Measurements from ENCODE around the gene CDRT4. TPM values are rescaled to one million over a fixed set of nuclear protein-coding genes. Genes with fewer than 3 reads are reported as not detected.

The CDRT4 gene
- polyA plus RNA-seq, 1 of the 3 experiments (the other 2 are of a cell fraction) = 4.6 TPM

DNA sequence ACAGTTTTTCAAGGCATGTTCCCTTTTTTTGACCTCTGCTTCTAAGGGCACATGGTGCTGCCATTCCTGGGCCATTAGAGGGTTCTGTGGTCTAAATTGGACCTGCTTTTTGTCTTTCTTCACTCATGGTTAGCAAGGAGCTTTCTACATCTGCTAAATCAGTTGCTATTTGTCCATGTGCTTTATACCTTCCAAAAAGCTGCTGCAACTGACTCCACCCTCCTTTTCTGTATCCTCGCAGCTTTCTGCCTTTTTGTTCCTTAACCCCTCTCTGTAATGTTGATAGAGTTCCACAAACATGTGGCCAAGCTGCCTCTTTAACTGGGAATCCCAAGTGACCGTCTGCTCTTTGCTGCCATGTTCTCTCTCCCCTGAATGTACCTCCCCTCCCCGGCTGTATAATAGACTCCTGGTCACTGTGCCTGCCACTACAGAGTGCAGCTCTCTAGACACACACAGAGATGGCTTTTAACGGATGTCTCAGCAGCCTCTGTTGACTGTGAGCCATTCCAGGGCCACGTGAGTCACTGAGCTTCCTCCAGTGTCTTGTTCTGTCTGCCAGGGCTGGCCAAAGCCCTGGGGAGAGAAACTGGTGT lies 68.6 kb downstream of the CDRT4 start:
- WGBS (ENCODE audit: low lambda C conversion rate) = 6% methylated on average over 5 of the region's 5 CpGs
- Histone ChIP-seq H3K4me2 (peak overlapping the region; percentile 42), H3K27ac (ENCODE audit: low read depth in 2 of 2, low read length in 1 of 2) (peak overlapping the region; percentile 70 to 93), H3K36me3 (replicated peaks in 1 of 2; ENCODE audit: control insufficient read depth in 1 of 2, insufficient read depth in 2 of 2, low read length in 1 of 2) (no peaks in the 10 kb centered on the region), H3K9ac (peak overlapping the region; percentile 11; the same call in 1 of the 2 replicates), H2AFZ (ENCODE audit: low read depth) (peak overlapping the region; percentile 80), H4K20me1 (ENCODE audit: insufficient read depth) (no peaks in the 10 kb centered on the region), H3K9me3 (no peaks in the 10 kb centered on the region), H3K9me2 (no peaks in the 10 kb centered on the region), H3F3A (replicated peaks; ENCODE audit: insufficient read depth) (no peaks in the 10 kb centered on the region), H3K27me3 (ENCODE audit: insufficient read depth) (no peaks in the 10 kb centered on the region), H3K4me3 (ENCODE audit: low read depth in 2 of 2, low read length in 1 of 2) (peak overlapping the region in 1 of 2 experiments; percentile 22; a peak in 1 of 4 replicates), H3K79me2 (ENCODE audit: insufficient read depth) (no peaks in the 10 kb centered on the region), H3K4me1 (ENCODE audit: control insufficient read depth in 1 of 2, insufficient read depth in 2 of 2, low read depth in 1 of 2, low read length in 1 of 2) (peaks cover 17 to 24% of the 10 kb centered on the region in 2 experiments; a peak in 3 of 4 replicates)
- TF ChIP-seq, protein P1, sequence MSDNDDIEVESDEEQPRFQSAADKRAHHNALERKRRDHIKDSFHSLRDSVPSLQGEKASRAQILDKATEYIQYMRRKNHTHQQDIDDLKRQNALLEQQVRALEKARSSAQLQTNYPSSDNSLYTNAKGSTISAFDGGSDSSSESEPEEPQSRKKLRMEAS (IDR thresholded peaks at IDR 0.05; ENCODE audit: low read depth) = peak; percentile 73
- no peak for TF ChIP-seq RAD21 (IDR thresholded peaks at IDR 0.05; ENCODE audit: low read length)
- peak; percentile 34; the same call in 1 of the 2 replicates for TF ChIP-seq POLR2AphosphoS5 (IDR thresholded peaks at IDR 0.05; ENCODE audit: low read depth, low read length)
- no peak for TF ChIP-seq TEAD4 (IDR thresholded peaks at IDR 0.05; ENCODE audit: borderline replicate concordance, insufficient read depth)
- TF ChIP-seq JUND (IDR thresholded peaks at IDR 0.05) = 0 out of 2 replicates have a peak, but pooled peaks have one; percentile 11
- no peak for TF ChIP-seq SMC3 (IDR thresholded peaks at IDR 0.05; ENCODE audit: low read depth, low read length)
- TF ChIP-seq, protein P2, sequence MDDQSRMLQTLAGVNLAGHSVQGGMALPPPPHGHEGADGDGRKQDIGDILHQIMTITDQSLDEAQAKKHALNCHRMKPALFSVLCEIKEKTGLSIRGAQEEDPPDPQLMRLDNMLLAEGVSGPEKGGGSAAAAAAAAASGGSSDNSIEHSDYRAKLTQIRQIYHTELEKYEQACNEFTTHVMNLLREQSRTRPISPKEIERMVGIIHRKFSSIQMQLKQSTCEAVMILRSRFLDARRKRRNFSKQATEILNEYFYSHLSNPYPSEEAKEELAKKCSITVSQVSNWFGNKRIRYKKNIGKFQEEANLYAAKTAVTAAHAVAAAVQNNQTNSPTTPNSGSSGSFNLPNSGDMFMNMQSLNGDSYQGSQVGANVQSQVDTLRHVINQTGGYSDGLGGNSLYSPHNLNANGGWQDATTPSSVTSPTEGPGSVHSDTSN (IDR thresholded peaks at IDR 0.05) = peak; percentile 72
- peak in 1 of 2 experiments; percentile 40; a peak in 1 of 4 replicates for TF ChIP-seq EP300 (IDR thresholded peaks at IDR 0.05; ENCODE audit: borderline replicate concordance in 1 of 2, low read depth in 1 of 2, low read length in 1 of 2)
- TF ChIP-seq IRF3 (IDR thresholded peaks at IDR 0.05; ENCODE audit: low read depth, low read length) = no peak
- TF ChIP-seq TCF12 (IDR thresholded peaks at IDR 0.05) = peak; percentile 82
- TF ChIP-seq EZH2phosphoT487 (IDR thresholded peaks at IDR 0.05; ENCODE audit: borderline replicate concordance, low read depth) = no peak
- 0 out of 2 replicates have a peak, but pooled peaks have one; percentile 14 for TF ChIP-seq GABPA (IDR thresholded peaks at IDR 0.05; ENCODE audit: low read depth)
- TF ChIP-seq FOSL2 (IDR thresholded peaks at IDR 0.05; ENCODE audit: borderline replicate concordance, low read depth) = peak; percentile 36; the same call in 1 of the 2 replicates
- peak; percentile 62; the same call in 1 of the 2 replicates for TF ChIP-seq NFIC (IDR thresholded peaks at IDR 0.05; ENCODE audit: borderline replicate concordance)
- TF ChIP-seq, protein P3, sequence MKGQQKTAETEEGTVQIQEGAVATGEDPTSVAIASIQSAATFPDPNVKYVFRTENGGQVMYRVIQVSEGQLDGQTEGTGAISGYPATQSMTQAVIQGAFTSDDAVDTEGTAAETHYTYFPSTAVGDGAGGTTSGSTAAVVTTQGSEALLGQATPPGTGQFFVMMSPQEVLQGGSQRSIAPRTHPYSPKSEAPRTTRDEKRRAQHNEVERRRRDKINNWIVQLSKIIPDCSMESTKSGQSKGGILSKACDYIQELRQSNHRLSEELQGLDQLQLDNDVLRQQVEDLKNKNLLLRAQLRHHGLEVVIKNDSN (IDR thresholded peaks at IDR 0.05; ENCODE audit: borderline replicate concordance, low read depth) = peak; percentile 47; the same call in 1 of the 2 replicates
- ChIA-PET CTCF (interaction anchor here (1.0 to 1.6 kb wide), 6 partner anchors 11 to 142 kb away, joined by 3 to 14 read pairs (median 4); no protein-coding TSS in a partner anchor), POLR2A (interaction anchor here (0.8 to 1.5 kb wide), 5 partner anchors 10 to 136 kb away, joined by 3 to 4 read pairs (median 4); no protein-coding TSS in a partner anchor)
- DNase-seq = peak; percentile 52

Measured in SK-N-SH (cell line).